Osteoblast (primary cell): Measurements from ENCODE around the gene KRTAP26-1. TPM values are rescaled to one million over a fixed set of nuclear protein-coding genes. Genes with fewer than 3 reads are reported as not detected.

ENCODE experiments used
- DNase-seq: peaks from one replicate; pipeline ENCODE4 v3.0.0; 2011; ENCODE audit warnings: low spot score, mixed read lengths; ENCODE audit not compliant: insufficient read length; ENCODE audit errors: missing footprints
- H2AFZ ChIP-seq: 2 replicates; pipeline ENCODE4 v1.6.0; 2011; ENCODE audit warnings: mild to moderate bottlenecking, low read length
- H3K27ac ChIP-seq: 2 replicates; pipeline ENCODE4 v1.5.1; 2011; ENCODE audit warnings: mild to moderate bottlenecking, low read depth, low read length, moderate library complexity
- H3K27me3 ChIP-seq: 2 replicates; pipeline ENCODE4 v1.6.0; 2012; ENCODE audit warnings: mild to moderate bottlenecking, control low read depth, inconsistent platforms, low read length, moderate library complexity; ENCODE audit not compliant: insufficient read depth
- H3K36me3 ChIP-seq: 2 replicates; pipeline ENCODE4 v1.5.1; 2011; ENCODE audit warnings: mild to moderate bottlenecking, low read length, control low read depth, moderate library complexity; ENCODE audit not compliant: insufficient read depth
- H3K4me1 ChIP-seq: 2 replicates; pipeline ENCODE4 v1.5.1; 2011; ENCODE audit warnings: mild to moderate bottlenecking, low read length, control low read depth, moderate library complexity; ENCODE audit not compliant: insufficient read depth
- H3K4me2 ChIP-seq: 2 replicates; pipeline ENCODE4 v1.6.0; 2011; ENCODE audit warnings: mild to moderate bottlenecking, low read length; ENCODE audit not compliant: insufficient read depth
- H3K4me3 ChIP-seq: fragments of 200-600 bp; sonication (generic); 3 replicates; pipeline ENCODE4 v1.5.1; 2012; ENCODE audit warnings: mild to moderate bottlenecking, low read length, inconsistent platforms; ENCODE audit not compliant: insufficient read depth
- H3K79me2 ChIP-seq: 2 replicates; pipeline ENCODE4 v1.6.0; 2012; ENCODE audit warnings: mild to moderate bottlenecking, low read length, control low read depth, inconsistent platforms; ENCODE audit not compliant: insufficient read depth
- H3K9me3 ChIP-seq: 2 replicates; pipeline ENCODE4 v1.5.1; 2011; ENCODE audit warnings: low read depth, low read length, control low read depth
- H4K20me1 ChIP-seq: 2 replicates; pipeline ENCODE4 v1.6.0; 2012; ENCODE audit warnings: mild to moderate bottlenecking, low read length, control low read depth; ENCODE audit not compliant: insufficient read depth
- total RNA-seq: library from RNA; depleted of rRNA; stranded (reverse); fragments of >200 nt; gene quantifications from 2 replicates; pipeline ENCODE4 v1.2.3, GENCODE V29; 2012
- TF ChIP-seq, protein P1 (sequence below): IDR thresholded peaks from 2 replicates; pipeline ENCODE4 v1.5.1; 2011; ENCODE audit warnings: mild to moderate bottlenecking, low read depth, low read length, moderate library complexity; ENCODE audit errors: extremely low read depth

The KRTAP26-1 gene, protein sequence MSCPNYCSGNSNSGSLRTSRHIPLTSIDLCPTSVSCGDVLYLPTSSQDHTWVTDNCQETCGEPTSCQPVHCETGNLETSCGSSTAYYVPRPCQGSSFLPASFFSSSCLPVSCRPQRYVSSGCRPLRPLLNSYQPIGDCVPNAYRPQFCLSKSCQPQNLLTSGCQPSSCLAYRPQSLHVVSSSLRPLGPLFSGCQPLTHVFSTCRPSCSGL
- not detected in 2 replicates for total RNA-seq

DNA sequence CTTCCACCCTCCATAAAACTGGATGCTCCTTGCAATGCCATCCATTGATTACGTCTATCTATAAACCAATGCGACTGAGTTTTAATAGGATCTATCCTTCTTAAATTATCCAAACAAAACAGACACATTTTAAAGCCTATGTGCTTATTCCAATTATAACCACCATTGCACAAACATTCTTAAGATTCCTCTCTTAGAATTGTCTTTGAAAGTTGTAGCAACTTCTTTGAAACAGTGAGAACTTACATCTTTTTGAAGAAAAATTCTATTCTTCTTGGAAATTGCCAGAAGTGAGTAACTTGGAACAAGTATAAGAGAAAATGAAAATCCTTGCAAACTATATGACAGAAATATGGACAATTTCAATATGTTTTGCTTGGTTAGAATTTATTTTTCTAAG, at the start of gene KRTAP26-1:
Gene KRTAP26-1 (minus strand): TSS at position 101 of the 400 bp plus-strand sequence. CDS start 280 bp downstream, outside the sequence.
- H4K20me1 ChIP-seq: no peaks in the 10 kb centered on the region
- H3K4me3 ChIP-seq: no peak within 1 kb of the TSS
- TF ChIP-seq, protein P1, sequence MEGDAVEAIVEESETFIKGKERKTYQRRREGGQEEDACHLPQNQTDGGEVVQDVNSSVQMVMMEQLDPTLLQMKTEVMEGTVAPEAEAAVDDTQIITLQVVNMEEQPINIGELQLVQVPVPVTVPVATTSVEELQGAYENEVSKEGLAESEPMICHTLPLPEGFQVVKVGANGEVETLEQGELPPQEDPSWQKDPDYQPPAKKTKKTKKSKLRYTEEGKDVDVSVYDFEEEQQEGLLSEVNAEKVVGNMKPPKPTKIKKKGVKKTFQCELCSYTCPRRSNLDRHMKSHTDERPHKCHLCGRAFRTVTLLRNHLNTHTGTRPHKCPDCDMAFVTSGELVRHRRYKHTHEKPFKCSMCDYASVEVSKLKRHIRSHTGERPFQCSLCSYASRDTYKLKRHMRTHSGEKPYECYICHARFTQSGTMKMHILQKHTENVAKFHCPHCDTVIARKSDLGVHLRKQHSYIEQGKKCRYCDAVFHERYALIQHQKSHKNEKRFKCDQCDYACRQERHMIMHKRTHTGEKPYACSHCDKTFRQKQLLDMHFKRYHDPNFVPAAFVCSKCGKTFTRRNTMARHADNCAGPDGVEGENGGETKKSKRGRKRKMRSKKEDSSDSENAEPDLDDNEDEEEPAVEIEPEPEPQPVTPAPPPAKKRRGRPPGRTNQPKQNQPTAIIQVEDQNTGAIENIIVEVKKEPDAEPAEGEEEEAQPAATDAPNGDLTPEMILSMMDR: no peak
- H3K4me2 ChIP-seq: no peak within 1 kb of the TSS
- H3K79me2 ChIP-seq: no peaks in the 10 kb centered on the region
- H3K27ac ChIP-seq: no peak within 1 kb of the TSS
- no peaks in the 10 kb centered on the region for H3K9me3 ChIP-seq
- H2AFZ ChIP-seq: no peak within 1 kb of the TSS
- H3K4me1 ChIP-seq: no peaks in the 10 kb centered on the region
- H3K36me3 ChIP-seq: no peaks in the 10 kb centered on the region
- DNase-seq: no peak
- H3K27me3 ChIP-seq: no peaks in the 10 kb centered on the region

DNA sequence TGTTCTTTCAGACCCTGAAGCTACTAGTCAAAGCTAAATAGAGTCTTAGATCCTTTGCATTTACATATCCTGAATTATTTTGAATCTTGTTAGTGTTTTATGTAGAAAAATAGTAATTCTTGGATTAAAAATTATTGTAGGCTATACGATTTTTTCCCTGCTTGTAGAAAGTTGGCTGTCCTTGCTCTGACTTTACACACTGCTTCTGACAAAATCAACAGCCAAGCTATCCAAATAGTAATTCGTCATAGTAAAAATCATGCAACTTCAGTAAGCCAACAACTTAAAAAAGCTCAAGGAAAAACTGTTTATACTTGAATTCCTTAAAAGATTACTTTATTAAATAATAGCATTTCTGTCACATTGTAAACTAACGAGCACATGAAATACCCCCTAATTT, 35.8 kb upstream of the KRTAP26-1 start:
- Histone ChIP-seq H3K4me1 (no peaks in the 10 kb centered on the region), H3K27me3 (no peaks in the 10 kb centered on the region), H3K79me2 (no peaks in the 10 kb centered on the region), H2AFZ (no peak overlapping the region), H3K36me3 (no peaks in the 10 kb centered on the region), H4K20me1 (no peaks in the 10 kb centered on the region), H3K4me3 (no peak overlapping the region), H3K27ac (no peak overlapping the region), H3K4me2 (no peak overlapping the region), H3K9me3 (no peaks in the 10 kb centered on the region)
- DNase-seq: no peak
- TF ChIP-seq, protein P1: no peak

DNA sequence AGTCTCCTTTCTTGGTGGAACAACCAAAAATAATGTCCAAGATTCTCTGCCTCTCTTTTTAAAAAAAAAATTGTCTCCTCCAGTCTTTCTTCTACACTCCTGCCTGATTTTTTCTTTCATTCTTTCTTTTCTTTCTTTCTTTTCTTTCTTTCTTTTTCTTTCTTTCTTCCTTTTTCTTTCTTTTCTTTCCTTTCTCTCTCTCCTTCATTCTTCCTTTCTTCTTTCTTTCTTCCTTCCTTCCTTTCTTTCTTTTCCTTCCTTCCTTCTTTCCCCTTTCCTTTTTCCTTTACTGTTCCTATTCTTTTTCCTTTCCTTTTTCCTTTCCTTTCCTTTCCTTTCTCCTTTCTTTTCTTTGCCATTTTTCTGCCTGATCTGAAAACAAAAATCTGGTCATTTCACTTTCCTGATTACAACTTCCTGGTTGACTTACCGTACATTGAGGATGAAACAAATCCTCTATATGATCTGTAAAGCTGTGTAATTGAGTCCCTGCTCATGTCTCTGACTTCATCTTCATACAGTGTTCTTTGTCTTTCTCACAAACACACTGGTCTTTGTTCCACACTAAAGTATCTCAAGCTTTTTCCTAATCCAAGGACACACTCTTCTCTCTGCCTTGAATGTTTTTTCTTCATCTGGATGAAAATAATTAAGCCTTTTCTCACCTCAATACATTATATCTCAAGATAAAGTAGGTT, 34.3 kb upstream of the KRTAP26-1 start:
- H3K4me2 ChIP-seq: no peak overlapping the region
- no peaks in the 10 kb centered on the region for H3K79me2 ChIP-seq
- H3K27me3 ChIP-seq: no peaks in the 10 kb centered on the region
- H3K27ac ChIP-seq: no peak overlapping the region
- no peaks in the 10 kb centered on the region for H3K9me3 ChIP-seq
- TF ChIP-seq, protein P1: no peak
- no peak for DNase-seq
- H3K4me3 ChIP-seq: no peak overlapping the region
- no peaks in the 10 kb centered on the region for H3K4me1 ChIP-seq
- no peak overlapping the region for H2AFZ ChIP-seq
- H4K20me1 ChIP-seq: no peaks in the 10 kb centered on the region
- no peaks in the 10 kb centered on the region for H3K36me3 ChIP-seq

DNA sequence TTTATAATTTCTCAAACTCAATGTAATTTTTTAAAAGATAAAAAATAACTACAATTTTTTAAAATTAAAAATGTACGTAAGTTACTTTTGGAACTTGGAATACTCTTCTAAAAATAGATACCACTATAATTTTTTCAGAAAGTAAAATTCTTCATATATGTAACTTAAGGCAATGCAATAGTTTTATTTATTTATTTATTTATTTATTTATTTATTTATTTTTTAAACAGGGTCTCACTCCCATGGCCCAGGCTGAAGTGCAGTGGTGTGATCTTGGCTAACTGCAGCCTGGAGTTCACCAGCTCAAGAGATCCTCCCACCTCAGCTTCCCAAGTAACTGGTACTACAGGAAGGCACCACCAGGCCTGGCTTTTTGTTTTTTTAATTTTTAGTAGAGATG, 31.4 kb upstream of the KRTAP26-1 start:
- H4K20me1 ChIP-seq: no peaks in the 10 kb centered on the region
- no peak overlapping the region for H2AFZ ChIP-seq
- no peak for DNase-seq
- no peaks in the 10 kb centered on the region for H3K9me3 ChIP-seq
- H3K27me3 ChIP-seq: no peaks in the 10 kb centered on the region
- no peaks in the 10 kb centered on the region for H3K36me3 ChIP-seq
- no peak overlapping the region for H3K4me2 ChIP-seq
- no peak overlapping the region for H3K27ac ChIP-seq
- no peaks in the 10 kb centered on the region for H3K4me1 ChIP-seq
- H3K4me3 ChIP-seq: no peak overlapping the region
- H3K79me2 ChIP-seq: no peaks in the 10 kb centered on the region
- TF ChIP-seq, protein P1: no peak
